DND-41 (cell line): ENCODE measurements around the gene CCDC91.

Source experiments
- CTCF ChIP-seq: IDR thresholded peaks from 2 replicates; pipeline ENCODE4 v1.5.1; 2012; ENCODE audit warnings: borderline replicate concordance, low read length, moderate library complexity, mild to moderate bottlenecking; ENCODE audit not compliant: poor library complexity, severe bottlenecking; ENCODE audit errors: extremely low read depth
- EZH2 ChIP-seq: IDR thresholded peaks from 3 replicates; pipeline ENCODE4 v1.6.1; 2012; ENCODE audit warnings: borderline replicate concordance, low read depth, mild to moderate bottlenecking, moderate library complexity, low read length, inconsistent platforms; ENCODE audit not compliant: severe bottlenecking

GRCh38 chr12:28178775-28179174 is 11.5 kb upstream of the CCDC91 start:
- TF ChIP-seq CTCF (no peak), EZH2 (no peak)
